ENCODE data around the gene MFAP5. TPM values are rescaled to one million over a fixed set of nuclear protein-coding genes. Genes with fewer than 3 reads are reported as not detected.
A peak's percentile ranks its signal among the peaks of the same experiment; 100 is the strongest.

Gene MFAP5
- total RNA-seq, 1 donor from 2014 or later: 6.6 TPM

GRCh38 chr12:8661751-8662150 is 875 bp downstream of the MFAP5 start:
- no peak overlapping the region for H3K4me3 ChIP-seq (ENCODE audit: low read depth, low read length)

GRCh38 chr12:8661016-8661415 is 1.6 kb downstream of the MFAP5 start:
- DNase-seq (ENCODE audit: low read depth) (no peak), FAIRE-seq (no peak)
- Histone ChIP-seq H3K4me3 (ENCODE audit: low read depth, low read length) (no peak overlapping the region), H3K36me3 (ENCODE audit: control insufficient read depth, insufficient read depth, low read length) (no peaks in the 10 kb centered on the region), H3K27me3 (ENCODE audit: control insufficient read depth, insufficient read depth, low read length) (no peaks in the 10 kb centered on the region)
- no peak for TF ChIP-seq CTCF (IDR thresholded peaks at IDR 0.05; ENCODE audit: insufficient read depth, low read length, severe bottlenecking)

More at GRCh38 chr12:8661751-8662150, 875 bp downstream of the MFAP5 start:
- Histone ChIP-seq H3K36me3 (ENCODE audit: control insufficient read depth, insufficient read depth, low read length) (no peaks in the 10 kb centered on the region), H3K27me3 (ENCODE audit: control insufficient read depth, insufficient read depth, low read length) (no peaks in the 10 kb centered on the region)
- no peak for TF ChIP-seq CTCF (IDR thresholded peaks at IDR 0.05; ENCODE audit: insufficient read depth, low read length, severe bottlenecking)
- DNase-seq (ENCODE audit: low read depth): no peak
- no peak for FAIRE-seq

GRCh38 chr12:8658346-8658745 is 4.3 kb downstream of the MFAP5 start:
- H3K27me3 ChIP-seq (ENCODE audit: control insufficient read depth, insufficient read depth, low read length): no peaks in the 10 kb centered on the region
- DNase-seq (ENCODE audit: low read depth): peak; percentile 84
- no peak for TF ChIP-seq CTCF (IDR thresholded peaks at IDR 0.05; ENCODE audit: insufficient read depth, low read length, severe bottlenecking)
- H3K4me3 ChIP-seq (ENCODE audit: low read depth, low read length): no peak overlapping the region
- no peak for FAIRE-seq
- no peaks in the 10 kb centered on the region for H3K36me3 ChIP-seq (ENCODE audit: control insufficient read depth, insufficient read depth, low read length)

GRCh38 chr12:8655421-8655820 is 7.2 kb downstream of the MFAP5 start:
- DNase-seq (ENCODE audit: low read depth) (no peak), FAIRE-seq (no peak)
- Histone ChIP-seq H3K27me3 (ENCODE audit: control insufficient read depth, insufficient read depth, low read length) (no peaks in the 10 kb centered on the region), H3K4me3 (ENCODE audit: low read depth, low read length) (no peak overlapping the region), H3K36me3 (ENCODE audit: control insufficient read depth, insufficient read depth, low read length) (no peaks in the 10 kb centered on the region)
- no peak for TF ChIP-seq CTCF (IDR thresholded peaks at IDR 0.05; ENCODE audit: insufficient read depth, low read length, severe bottlenecking)

- DNase-seq (ENCODE audit: low read depth) (no peak), FAIRE-seq (no peak)
- TF ChIP-seq CTCF (IDR thresholded peaks at IDR 0.05; ENCODE audit: insufficient read depth, low read length, severe bottlenecking): no peak
- no peaks in the 10 kb centered on the region for H3K27me3 ChIP-seq (ENCODE audit: control insufficient read depth, insufficient read depth, low read length)
- no peak overlapping the region for H3K4me3 ChIP-seq (ENCODE audit: low read depth, low read length)
- no peaks in the 10 kb centered on the region for H3K36me3 ChIP-seq (ENCODE audit: control insufficient read depth, insufficient read depth, low read length)
Observed at GRCh38 chr12:8648576-8649205, 13.9 kb downstream of the MFAP5 start.

GRCh38 chr12:8647968-8648367 is 14.7 kb downstream of the MFAP5 start:
- no peak for DNase-seq (ENCODE audit: low read depth)
- no peaks in the 10 kb centered on the region for H3K36me3 ChIP-seq (ENCODE audit: control insufficient read depth, insufficient read depth, low read length)
- no peak for TF ChIP-seq CTCF (IDR thresholded peaks at IDR 0.05; ENCODE audit: insufficient read depth, low read length, severe bottlenecking)
- no peak overlapping the region for H3K4me3 ChIP-seq (ENCODE audit: low read depth, low read length)
- no peak for FAIRE-seq
- no peaks in the 10 kb centered on the region for H3K27me3 ChIP-seq (ENCODE audit: control insufficient read depth, insufficient read depth, low read length)

All from bronchial epithelial cell (primary cell).